Mucosa of rectum (tissue), 2 donors: ENCODE results near the gene C11orf87.

Experiments used
- H3K27ac ChIP-seq, 2 donors: one replicate each; pipeline ENCODE4 v1.7.0; 2013; ENCODE audit warnings: inconsistent platforms in 2 of 2, low read depth in 2 of 2, low read length in 2 of 2
- H3K27me3 ChIP-seq, 2 donors: one replicate each; pipeline ENCODE4 v1.7.0; 2013; ENCODE audit warnings: low read length in 2 of 2; ENCODE audit not compliant: control insufficient read depth in 2 of 2, insufficient read depth in 2 of 2
- H3K36me3 ChIP-seq, 2 donors: one replicate each; pipeline ENCODE4 v1.7.0; 2013; ENCODE audit warnings: low read length in 2 of 2; ENCODE audit not compliant: control insufficient read depth in 2 of 2, insufficient read depth in 2 of 2
- H3K4me1 ChIP-seq, 2 donors: one replicate each; pipeline ENCODE4 v1.7.0; 2013; ENCODE audit warnings: low read length in 2 of 2, mild to moderate bottlenecking in 1 of 2; ENCODE audit not compliant: control insufficient read depth in 2 of 2, insufficient read depth in 2 of 2
- H3K4me3 ChIP-seq, 2 donors: one replicate each; pipeline ENCODE4 v1.7.0; 2013; ENCODE audit warnings: low read length in 2 of 2
- H3K9ac ChIP-seq, 2 donors: one replicate each; pipeline ENCODE4 v1.7.0; 2013; ENCODE audit warnings: low read length in 2 of 2, low read depth in 1 of 2, mild to moderate bottlenecking in 1 of 2
- H3K9me3 ChIP-seq, 2 donors: one replicate each; pipeline ENCODE4 v1.7.0; 2013; ENCODE audit warnings: low read length in 2 of 2; ENCODE audit not compliant: control insufficient read depth in 2 of 2
- donor health status: healthy.
- donor health status: Normal muscosa, but diverticular disease.

Gene C11orf87

GRCh38 chr11:109421981-109422869, at the start of gene C11orf87:
C11orf87 (plus strand) TSS chr11:109422190; CDS start chr11:109423634, 1,444 bp downstream.
- Histone ChIP-seq H3K9ac (no peak within 1 kb of the TSS), H3K36me3 (no peaks in the 10 kb centered on the region), H3K4me3 (no peak within 1 kb of the TSS), H3K27me3 (peaks cover 0 to 6% of the 10 kb centered on the region in 2 donors), H3K9me3 (no peaks in the 10 kb centered on the region), H3K4me1 (no peaks in the 10 kb centered on the region), H3K27ac (no peak within 1 kb of the TSS)

GRCh38 chr11:109374032-109374431, 48.0 kb upstream of the C11orf87 start:
- Histone ChIP-seq H3K27ac (no peak overlapping the region), H3K27me3 (no peaks in the 10 kb centered on the region), H3K9ac (no peak overlapping the region), H3K4me3 (no peak overlapping the region), H3K4me1 (no peaks in the 10 kb centered on the region), H3K9me3 (peaks cover 0 to 3% of the 10 kb centered on the region in 2 donors), H3K36me3 (no peaks in the 10 kb centered on the region)

- no peak overlapping the region for H3K9ac ChIP-seq
- H3K9me3 ChIP-seq, result peaks cover 0 to 3% of the 10 kb centered on the region in 2 donors
- no peaks in the 10 kb centered on the region for H3K27me3 ChIP-seq
- H3K36me3 ChIP-seq, result no peaks in the 10 kb centered on the region
- no peaks in the 10 kb centered on the region for H3K4me1 ChIP-seq
- no peak overlapping the region for H3K27ac ChIP-seq
- no peak overlapping the region for H3K4me3 ChIP-seq
Observed at GRCh38 chr11:109374441-109374840, 47.5 kb upstream of the C11orf87 start.

GRCh38 chr11:109377039-109377742, 44.8 kb upstream of the C11orf87 start:
- H3K27ac ChIP-seq, result no peak overlapping the region
- no peaks in the 10 kb centered on the region for H3K9me3 ChIP-seq

GRCh38 chr11:109378034-109378433, 44.0 kb upstream of the C11orf87 start:
- Histone ChIP-seq H3K27me3 (no peaks in the 10 kb centered on the region), H3K9me3 (no peaks in the 10 kb centered on the region), H3K4me1 (no peaks in the 10 kb centered on the region), H3K36me3 (no peaks in the 10 kb centered on the region), H3K9ac (no peak overlapping the region), H3K27ac (no peak overlapping the region), H3K4me3 (no peak overlapping the region)

More at GRCh38 chr11:109377039-109377742, 44.8 kb upstream of the C11orf87 start:
- H3K4me1 ChIP-seq, result no peaks in the 10 kb centered on the region
- H3K27me3 ChIP-seq, result no peaks in the 10 kb centered on the region
- H3K4me3 ChIP-seq, result no peak overlapping the region
- H3K36me3 ChIP-seq, result no peaks in the 10 kb centered on the region
- no peak overlapping the region for H3K9ac ChIP-seq

- Histone ChIP-seq H3K9me3 (no peaks in the 10 kb centered on the region), H3K27ac (no peak overlapping the region)
Observed at GRCh38 chr11:109383306-109383705, 38.7 kb upstream of the C11orf87 start.

GRCh38 chr11:109384873-109385272, 37.1 kb upstream of the C11orf87 start:
- H3K4me3 ChIP-seq, result no peak overlapping the region
- H3K4me1 ChIP-seq, result no peaks in the 10 kb centered on the region
- no peak overlapping the region for H3K9ac ChIP-seq
- no peaks in the 10 kb centered on the region for H3K36me3 ChIP-seq
- no peaks in the 10 kb centered on the region for H3K27me3 ChIP-seq
- H3K27ac ChIP-seq, result no peak overlapping the region
- no peaks in the 10 kb centered on the region for H3K9me3 ChIP-seq

More at GRCh38 chr11:109383306-109383705, 38.7 kb upstream of the C11orf87 start:
- H3K9ac ChIP-seq, result no peak overlapping the region
- H3K4me3 ChIP-seq, result no peak overlapping the region
- H3K27me3 ChIP-seq, result no peaks in the 10 kb centered on the region
- H3K4me1 ChIP-seq, result no peaks in the 10 kb centered on the region
- H3K36me3 ChIP-seq, result no peaks in the 10 kb centered on the region

- Histone ChIP-seq H3K4me1 (no peaks in the 10 kb centered on the region), H3K9me3 (no peaks in the 10 kb centered on the region)
Observed at GRCh38 chr11:109388982-109389381, 33.0 kb upstream of the C11orf87 start.

GRCh38 chr11:109390752-109391151, 31.2 kb upstream of the C11orf87 start:
- H3K4me3 ChIP-seq, result no peak overlapping the region
- H3K27ac ChIP-seq, result no peak overlapping the region
- H3K9ac ChIP-seq, result no peak overlapping the region
- no peaks in the 10 kb centered on the region for H3K36me3 ChIP-seq
- H3K27me3 ChIP-seq, result no peaks in the 10 kb centered on the region
- no peaks in the 10 kb centered on the region for H3K4me1 ChIP-seq
- H3K9me3 ChIP-seq, result no peaks in the 10 kb centered on the region

More at GRCh38 chr11:109388982-109389381, 33.0 kb upstream of the C11orf87 start:
- Histone ChIP-seq H3K27me3 (no peaks in the 10 kb centered on the region), H3K9ac (no peak overlapping the region), H3K27ac (no peak overlapping the region), H3K36me3 (no peaks in the 10 kb centered on the region), H3K4me3 (no peak overlapping the region)

- Histone ChIP-seq H3K9me3 (no peaks in the 10 kb centered on the region), H3K4me3 (no peak overlapping the region), H3K27ac (no peak overlapping the region), H3K27me3 (no peaks in the 10 kb centered on the region), H3K9ac (no peak overlapping the region), H3K4me1 (no peaks in the 10 kb centered on the region), H3K36me3 (no peaks in the 10 kb centered on the region)
Observed at GRCh38 chr11:109401545-109401944, 20.4 kb upstream of the C11orf87 start.
